Measurements from ENCODE around the gene TJP2. TPM values are rescaled to one million over a fixed set of nuclear protein-coding genes. Genes with fewer than 3 reads are reported as not detected.

Gene TJP2
- total and polyA plus RNA-seq, 2 donors from 2014 or later: 35.9 to 148 TPM

DNA sequence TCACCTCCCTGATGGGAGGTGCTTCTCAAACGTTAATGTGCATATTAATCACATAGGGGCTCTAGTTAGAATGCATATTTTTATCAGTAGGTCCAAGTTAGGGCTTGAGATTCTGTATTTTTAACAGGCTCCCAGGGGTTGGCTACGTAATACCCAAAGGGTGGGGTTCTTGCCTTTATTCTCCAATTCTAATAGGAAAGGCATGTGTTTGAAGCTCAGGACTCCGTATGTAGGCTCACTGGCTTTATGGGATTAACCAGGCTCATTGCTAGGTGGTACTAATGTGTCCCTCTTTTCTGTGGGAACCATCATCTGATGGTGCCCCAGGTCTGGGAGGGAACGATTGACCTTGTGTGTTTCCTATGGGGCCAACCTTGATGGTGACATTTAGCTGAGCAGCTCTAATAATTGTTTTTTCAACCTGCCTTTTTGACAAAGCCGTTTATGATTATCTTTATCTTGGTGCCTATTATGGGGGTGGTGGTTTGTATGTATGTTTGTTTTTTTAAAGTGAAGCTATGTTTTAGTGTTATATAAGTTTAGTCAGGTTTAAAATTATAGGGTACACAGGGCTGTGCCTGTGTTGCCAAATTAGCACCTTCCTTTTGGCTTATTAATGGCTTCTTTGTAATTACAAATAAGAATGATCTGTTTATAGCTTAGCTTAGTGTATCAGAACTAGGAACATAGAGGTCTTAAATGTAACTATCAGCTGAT, 20.8 kb downstream of the TJP2 start:
- Histone ChIP-seq H3K9ac (ENCODE audit: low read length in 3 of 3) (no peak overlapping the region), H3K27me3 (ENCODE audit: control insufficient read depth, insufficient read depth, low read length) (no peaks in the 10 kb centered on the region), H3K4me3 (ENCODE audit: low read length in 3 of 3) (no peak overlapping the region), H3K36me3 (ENCODE audit: control insufficient read depth in 2 of 3, insufficient read depth in 3 of 3, low read length in 3 of 3) (no peaks in the 10 kb centered on the region), H3K4me1 (ENCODE audit: control insufficient read depth in 2 of 3, insufficient read depth in 2 of 3, low read depth in 1 of 3, low read length in 3 of 3) (peaks cover 0 to 15% (median 14%) of the 10 kb centered on the region in 3 donors), H3K9me3 (ENCODE audit: control insufficient read depth in 2 of 3, insufficient read depth in 1 of 3, low read length in 3 of 3) (no peaks in the 10 kb centered on the region), H3K27ac (ENCODE audit: low read depth in 2 of 2, low read length in 2 of 2) (no peak overlapping the region)
- TF ChIP-seq CTCF (IDR thresholded peaks at IDR 0.05; ENCODE audit: borderline replicate concordance, extremely low read depth, insufficient read depth): no peak
- FAIRE-seq (no peak), DNase-seq (no peak)
- intact Hi-C loops (cut with DNase I): loop anchor here (10.0 kb wide), 1 partner anchor 140 kb away; no protein-coding TSS in a partner anchor

- no peaks in the 10 kb centered on the region for H3K9me3 ChIP-seq (ENCODE audit: control insufficient read depth in 2 of 3, insufficient read depth in 1 of 3, low read length in 3 of 3)
- DNase-seq (no peak), FAIRE-seq (no peak)
- no peak overlapping the region for H3K9ac ChIP-seq (ENCODE audit: low read length in 3 of 3)
- peaks cover 0 to 13% (median 7%) of the 10 kb centered on the region in 3 donors for H3K4me1 ChIP-seq (ENCODE audit: control insufficient read depth in 2 of 3, insufficient read depth in 2 of 3, low read depth in 1 of 3, low read length in 3 of 3)
- no peak overlapping the region for H3K4me3 ChIP-seq (ENCODE audit: low read length in 3 of 3)
- intact Hi-C loops (cut with DNase I): loop anchor here (10.0 kb wide), 1 partner anchor 141 kb away; no protein-coding TSS in a partner anchor
- H3K36me3 ChIP-seq (ENCODE audit: control insufficient read depth in 2 of 3, insufficient read depth in 3 of 3, low read length in 3 of 3): no peaks in the 10 kb centered on the region
- H3K27me3 ChIP-seq (ENCODE audit: control insufficient read depth, insufficient read depth, low read length): no peaks in the 10 kb centered on the region
- no peak for TF ChIP-seq CTCF (IDR thresholded peaks at IDR 0.05; ENCODE audit: borderline replicate concordance, extremely low read depth, insufficient read depth)
- H3K27ac ChIP-seq (ENCODE audit: low read depth in 2 of 2, low read length in 2 of 2): no peak overlapping the region
Observed at GRCh38 chr9:69195668-69196067, 21.6 kb downstream of the TJP2 start.

DNA sequence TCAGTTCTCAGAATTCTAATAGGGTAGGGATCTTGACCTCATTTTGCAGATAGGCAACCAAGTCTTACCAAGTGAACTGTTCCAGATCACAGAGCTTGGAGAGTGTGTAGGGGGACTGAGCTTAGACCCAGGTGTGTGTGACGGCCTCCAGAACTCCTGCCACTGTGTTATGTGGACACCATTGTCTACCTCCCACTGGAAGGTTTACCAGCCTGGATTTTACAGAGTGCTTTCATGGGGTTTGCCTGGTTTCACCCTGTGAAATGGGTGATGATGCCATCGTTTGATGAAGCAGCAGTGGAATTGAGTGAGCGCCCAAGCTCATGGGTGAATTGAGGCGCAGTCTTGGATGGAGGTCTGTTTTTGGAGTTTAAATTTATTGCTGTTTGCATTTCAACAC, 23.6 kb downstream of the TJP2 start:
- intact Hi-C loops (cut with DNase I): loop anchor here (10.0 kb wide), 1 partner anchor 143 kb away; no protein-coding TSS in a partner anchor
- H3K9me3 ChIP-seq (ENCODE audit: control insufficient read depth in 2 of 3, insufficient read depth in 1 of 3, low read length in 3 of 3): no peaks in the 10 kb centered on the region
- DNase-seq (no peak), FAIRE-seq (no peak)
- no peaks in the 10 kb centered on the region for H3K27me3 ChIP-seq (ENCODE audit: control insufficient read depth, insufficient read depth, low read length)
- H3K36me3 ChIP-seq (ENCODE audit: control insufficient read depth in 2 of 3, insufficient read depth in 3 of 3, low read length in 3 of 3): no peaks in the 10 kb centered on the region
- H3K27ac ChIP-seq (ENCODE audit: low read depth in 2 of 2, low read length in 2 of 2): no peak overlapping the region
- no peak overlapping the region for H3K9ac ChIP-seq (ENCODE audit: low read length in 3 of 3)
- no peak overlapping the region for H3K4me3 ChIP-seq (ENCODE audit: low read length in 3 of 3)
- no peak for TF ChIP-seq CTCF (IDR thresholded peaks at IDR 0.05; ENCODE audit: borderline replicate concordance, extremely low read depth, insufficient read depth)
- H3K4me1 ChIP-seq (ENCODE audit: control insufficient read depth in 2 of 3, insufficient read depth in 2 of 3, low read depth in 1 of 3, low read length in 3 of 3): peaks cover 0 to 6% (median 5%) of the 10 kb centered on the region in 3 donors
